Raji (cell line): ENCODE data around the gene LRRC17.

Experiments
- POLR2A ChIP-seq: IDR thresholded peaks from 2 replicates; pipeline ENCODE4 v1.6.1; 2011; ENCODE audit warnings: low read depth, low read length, control low read depth; ENCODE audit not compliant: insufficient read depth

Gene LRRC17

GRCh38 chr7:102926783-102927140 lies 14.0 kb downstream of the LRRC17 start:
- TF ChIP-seq POLR2A, result no peak

DNA sequence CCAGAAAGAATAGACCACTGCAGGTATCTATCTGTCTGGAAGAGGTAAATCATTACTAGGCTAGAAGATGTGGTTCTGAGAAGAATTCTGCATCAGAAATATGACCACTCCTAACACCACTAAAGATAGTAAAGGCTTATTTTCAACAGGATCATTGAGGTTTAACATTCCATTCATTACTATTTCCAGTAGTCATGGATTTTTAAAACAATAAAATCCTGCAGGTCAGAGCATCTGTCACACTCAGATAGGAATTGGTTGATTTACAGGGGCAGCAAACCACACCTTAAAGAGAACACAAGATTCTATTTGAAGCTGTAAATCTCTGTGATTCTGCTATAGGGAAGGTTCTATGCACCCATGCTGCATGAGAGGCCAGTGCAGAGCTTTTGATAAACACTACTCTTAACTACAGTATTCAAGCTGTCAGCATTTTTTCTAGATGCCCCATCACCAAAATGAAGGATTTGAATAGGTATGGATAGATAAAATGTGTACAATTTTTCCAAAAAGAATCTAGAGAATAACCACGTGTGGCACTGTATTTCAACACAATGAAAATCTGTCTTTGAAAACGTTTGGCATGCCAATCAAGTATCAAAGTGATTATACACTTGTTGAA lies 14.6 kb downstream of the LRRC17 start:
- no peak for TF ChIP-seq POLR2A

- TF ChIP-seq POLR2A, result no peak
These were observed 19.0 kb downstream of the LRRC17 start for GRCh38 chr7:102931757-102932156.

DNA sequence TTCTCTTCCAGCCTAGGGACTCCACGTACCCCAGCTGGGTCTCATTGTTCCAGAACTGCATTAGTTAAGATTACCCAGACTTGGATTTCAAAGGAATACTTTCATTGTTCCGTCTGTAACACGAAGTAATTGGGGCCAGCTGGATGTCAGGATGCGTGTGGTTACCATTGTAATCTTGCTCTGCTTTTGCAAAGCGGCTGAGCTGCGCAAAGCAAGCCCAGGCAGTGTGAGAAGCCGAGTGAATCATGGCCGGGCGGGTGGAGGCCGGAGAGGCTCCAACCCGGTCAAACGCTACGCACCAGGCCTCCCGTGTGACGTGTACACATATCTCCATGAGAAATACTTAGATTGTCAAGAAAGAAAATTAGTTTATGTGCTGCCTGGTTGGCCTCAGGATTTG lies 21.0 kb downstream of the LRRC17 start:
- TF ChIP-seq POLR2A, result no peak

GRCh38 chr7:102934239-102934638 lies 21.4 kb downstream of the LRRC17 start:
- no peak for TF ChIP-seq POLR2A

DNA sequence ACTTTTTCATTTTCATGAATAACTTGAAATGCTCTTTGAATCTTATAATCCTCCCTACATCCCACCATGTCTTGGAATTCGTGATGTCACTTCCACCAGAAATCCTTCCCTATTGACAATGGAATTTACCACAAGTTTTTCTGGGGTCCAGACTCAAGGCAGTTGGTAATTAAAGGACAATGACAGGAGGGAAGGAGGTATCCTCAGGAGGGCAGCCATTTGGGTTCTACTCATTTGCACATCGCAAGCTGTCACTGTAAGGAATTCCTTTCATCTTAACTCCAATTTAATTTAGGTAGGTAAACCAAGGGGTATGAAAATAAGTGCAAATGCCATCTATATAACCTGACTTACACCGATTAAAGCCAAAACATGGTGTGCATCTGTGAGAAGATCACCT lies 21.9 kb downstream of the LRRC17 start:
- TF ChIP-seq POLR2A, result no peak

- TF ChIP-seq POLR2A, result no peak
These were observed 22.8 kb downstream of the LRRC17 start for GRCh38 chr7:102935450-102936115.

DNA sequence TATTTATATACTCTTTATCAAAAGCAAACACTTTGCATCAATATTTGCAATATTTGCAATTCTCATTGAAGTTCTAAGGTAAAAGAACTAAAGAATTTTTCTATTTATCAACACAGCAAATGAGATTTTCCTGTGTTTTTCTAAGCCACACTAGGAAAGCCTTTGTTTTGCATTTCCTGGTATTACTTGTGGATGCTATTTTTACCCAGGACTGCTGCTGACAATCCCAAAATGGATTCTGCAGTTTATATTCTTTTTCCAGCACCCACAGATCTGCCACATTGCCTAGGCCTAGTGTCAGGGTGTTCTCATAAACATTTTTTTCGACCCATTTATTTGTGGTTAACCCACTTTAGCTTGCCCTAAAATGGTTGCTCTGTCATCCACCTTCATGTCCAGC lies 25.9 kb downstream of the LRRC17 start:
- TF ChIP-seq POLR2A, result no peak

DNA sequence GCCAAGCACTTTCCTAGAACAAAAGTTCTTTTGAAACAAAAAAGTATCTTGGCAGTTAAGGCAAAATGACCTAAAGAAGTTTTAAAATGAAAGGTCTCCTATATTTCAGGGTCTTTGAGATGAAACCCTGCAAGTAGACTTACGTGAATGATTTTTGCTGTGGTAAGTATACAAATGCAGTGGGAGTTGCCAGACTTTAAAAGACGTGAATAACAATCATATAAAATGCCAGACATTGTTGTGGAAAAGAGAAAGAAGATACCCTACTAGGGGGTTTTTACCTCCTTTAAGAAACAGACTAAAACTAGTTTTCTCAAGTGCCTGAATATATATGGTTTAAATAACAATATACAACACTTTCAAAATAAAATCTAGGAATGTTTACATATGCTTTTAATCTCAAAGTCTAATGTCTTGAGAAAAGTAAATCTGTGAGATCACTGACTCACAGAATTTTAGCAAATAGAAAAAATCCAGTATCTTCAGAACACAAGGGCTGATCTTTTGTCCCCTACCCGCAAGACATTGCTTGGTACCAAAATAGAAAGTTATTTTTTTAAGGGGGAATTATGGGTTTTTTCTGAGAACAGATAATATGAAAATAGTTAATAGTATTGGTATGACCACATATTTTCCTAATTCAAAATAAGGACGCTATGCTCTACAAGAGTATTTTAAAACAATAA lies 29.5 kb downstream of the LRRC17 start:
- no peak for TF ChIP-seq POLR2A

DNA sequence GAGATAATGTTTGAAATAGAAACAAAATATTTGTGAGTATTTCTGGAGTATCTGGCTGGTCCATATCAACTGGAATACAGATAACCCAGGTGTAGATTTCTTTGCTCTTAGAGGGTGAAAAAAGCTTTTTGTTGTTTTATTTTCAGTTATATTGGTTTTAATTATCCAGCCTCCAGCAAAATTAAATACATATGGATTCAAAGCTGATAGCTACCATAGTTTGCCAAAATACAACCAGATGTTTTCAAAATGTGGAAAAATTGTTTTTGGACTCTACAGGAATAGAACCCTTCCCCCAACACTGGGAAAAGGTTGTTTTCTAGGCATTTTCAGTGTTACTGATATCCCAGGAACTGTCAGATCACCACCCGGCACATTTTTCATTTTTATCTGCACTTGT lies 30.1 kb downstream of the LRRC17 start:
- no peak for TF ChIP-seq POLR2A

- TF ChIP-seq POLR2A, result no peak
These were observed 30.8 kb downstream of the LRRC17 start for GRCh38 chr7:102943423-102944169.

- no peak for TF ChIP-seq POLR2A
These were observed 31.4 kb downstream of the LRRC17 start for GRCh38 chr7:102944241-102944640.

DNA sequence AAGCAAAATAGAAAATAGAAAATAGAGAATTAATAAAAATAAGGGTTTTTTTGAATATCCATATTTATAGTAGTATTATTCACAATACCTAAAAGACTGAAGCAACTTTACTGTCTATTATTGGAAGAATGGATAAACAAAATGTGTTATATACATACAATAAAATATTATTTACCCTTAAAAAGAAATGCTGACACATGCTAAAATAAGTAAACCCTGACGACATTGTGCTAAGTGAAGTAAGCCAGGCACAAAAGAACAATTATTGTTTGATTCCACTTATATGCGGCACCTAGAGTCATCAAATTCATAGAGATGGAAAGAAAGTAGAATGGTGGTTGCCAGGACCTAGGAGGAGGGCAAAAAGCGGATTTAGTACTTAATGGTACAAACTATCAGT lies 39.0 kb downstream of the LRRC17 start:
- TF ChIP-seq POLR2A, result no peak

- TF ChIP-seq POLR2A, result no peak
These were observed 40.6 kb downstream of the LRRC17 start for GRCh38 chr7:102953406-102953805.

DNA sequence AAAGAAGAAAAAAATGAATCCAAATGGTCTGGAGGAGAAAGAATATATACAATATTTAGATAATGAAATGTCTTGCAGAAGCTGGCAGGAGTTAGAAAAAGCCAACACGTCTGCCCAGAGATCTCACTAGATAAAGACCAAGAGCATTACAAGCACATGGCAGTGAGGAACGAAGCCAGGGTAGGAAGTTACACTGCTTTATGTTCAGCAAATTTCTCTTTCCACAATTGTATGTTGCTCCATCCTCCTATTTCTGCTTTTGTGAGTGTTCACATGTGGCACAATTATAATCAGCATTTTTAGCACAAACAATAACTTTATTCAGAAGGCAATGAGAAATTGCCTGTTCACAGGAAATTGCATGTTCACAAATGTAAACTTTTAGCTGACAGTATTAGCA lies 53.7 kb downstream of the LRRC17 start:
- no peak for TF ChIP-seq POLR2A

GRCh38 chr7:102967798-102968197 lies 55.0 kb downstream of the LRRC17 start:
- no peak for TF ChIP-seq POLR2A
